ENCODE results near the gene KLK5. TPM values are rescaled to one million over a fixed set of nuclear protein-coding genes. Genes with fewer than 3 reads are reported as not detected.
"Not testable (repeated sequence)": the region's sequence is repeated elsewhere in the genome, so short reads cannot be mapped to it uniquely, and the experiment has no call there.

Gene KLK5
- total RNA-seq, 1 experiment from 2014 or later = not detected

DNA sequence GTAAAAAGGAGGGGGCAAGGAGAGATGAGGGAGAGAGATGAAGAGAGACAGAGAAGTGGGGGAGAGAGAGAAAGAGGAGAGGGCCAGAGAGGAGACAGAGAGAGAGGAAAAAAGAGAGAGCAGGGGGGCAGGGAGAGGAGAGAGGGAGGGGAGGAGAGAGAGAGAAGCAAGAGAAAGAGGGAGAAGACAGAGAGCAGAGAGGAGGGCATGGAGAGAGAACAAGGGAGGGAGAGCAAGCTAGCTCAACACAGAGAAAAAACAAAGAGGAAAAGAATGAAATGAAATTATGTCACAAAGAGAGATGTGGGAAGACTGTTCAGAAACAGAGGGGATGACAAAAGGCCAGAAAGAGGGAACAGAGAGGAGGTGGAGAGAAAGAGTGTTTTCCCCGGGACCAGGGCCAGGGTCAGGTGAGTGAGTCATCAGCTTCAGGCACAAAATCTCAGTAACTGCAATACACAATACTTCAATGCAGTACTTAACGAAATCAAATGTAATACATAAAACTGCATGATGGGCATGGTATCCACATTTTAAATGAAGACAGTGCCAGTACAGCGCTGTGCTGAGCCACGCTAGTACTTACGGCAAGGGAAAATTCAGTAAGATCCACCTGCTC, 26.0 kb upstream of the KLK5 start:
- DNase-seq = no peak
- Histone ChIP-seq H3K27me3 (no peaks in the 10 kb centered on the region), H3K36me3 (no peaks in the 10 kb centered on the region), H3K4me1 (no peaks in the 10 kb centered on the region), H3K27ac (no peak overlapping the region), H3K4me3 (no peak overlapping the region), H3K9me3 (replicated peaks) (no peaks in the 10 kb centered on the region)

- Histone ChIP-seq H3K27ac (no peak overlapping the region), H3K9me3 (replicated peaks) (no peaks in the 10 kb centered on the region), H3K36me3 (no peaks in the 10 kb centered on the region), H3K4me3 (no peak overlapping the region), H3K27me3 (no peaks in the 10 kb centered on the region), H3K4me1 (no peaks in the 10 kb centered on the region)
- DNase-seq = no peak
Observed at GRCh38 chr19:50977626-50978025, 24.8 kb upstream of the KLK5 start.

GRCh38 chr19:50975766-50976165, 22.9 kb upstream of the KLK5 start:
- no peak overlapping the region for H3K27ac ChIP-seq
- H3K9me3 ChIP-seq (replicated peaks) = no peaks in the 10 kb centered on the region
- no peaks in the 10 kb centered on the region for H3K36me3 ChIP-seq
- no peak overlapping the region for H3K4me3 ChIP-seq
- no peaks in the 10 kb centered on the region for H3K4me1 ChIP-seq
- no peak for DNase-seq
- H3K27me3 ChIP-seq = no peaks in the 10 kb centered on the region

GRCh38 chr19:50974702-50975556, 22.1 kb upstream of the KLK5 start:
- no peak for DNase-seq
- H3K4me3 ChIP-seq = no peak overlapping the region
- H3K27me3 ChIP-seq = no peaks in the 10 kb centered on the region; the same call in 1 of the 2 replicates
- H3K36me3 ChIP-seq = no peaks in the 10 kb centered on the region
- H3K27ac ChIP-seq = no peak overlapping the region
- H3K9me3 ChIP-seq (replicated peaks) = no peaks in the 10 kb centered on the region
- H3K4me1 ChIP-seq = no peaks in the 10 kb centered on the region

GRCh38 chr19:50972795-50973376, 20.0 kb upstream of the KLK5 start:
- H3K4me3 ChIP-seq = no peak overlapping the region
- no peak for DNase-seq
- no peaks in the 10 kb centered on the region for H3K4me1 ChIP-seq
- no peaks in the 10 kb centered on the region for H3K36me3 ChIP-seq
- peaks cover 7% of the 10 kb centered on the region for H3K27me3 ChIP-seq
- H3K9me3 ChIP-seq (replicated peaks) = no peaks in the 10 kb centered on the region
- H3K27ac ChIP-seq = no peak overlapping the region

- H3K4me3 ChIP-seq; H3K27me3 ChIP-seq; H3K36me3 ChIP-seq; H3K9me3 ChIP-seq (replicated peaks); DNase-seq; H3K4me1 ChIP-seq; H3K27ac ChIP-seq: not testable (repeated sequence)
Observed at GRCh38 chr19:50969810-50970209, 17.0 kb upstream of the KLK5 start.

DNA sequence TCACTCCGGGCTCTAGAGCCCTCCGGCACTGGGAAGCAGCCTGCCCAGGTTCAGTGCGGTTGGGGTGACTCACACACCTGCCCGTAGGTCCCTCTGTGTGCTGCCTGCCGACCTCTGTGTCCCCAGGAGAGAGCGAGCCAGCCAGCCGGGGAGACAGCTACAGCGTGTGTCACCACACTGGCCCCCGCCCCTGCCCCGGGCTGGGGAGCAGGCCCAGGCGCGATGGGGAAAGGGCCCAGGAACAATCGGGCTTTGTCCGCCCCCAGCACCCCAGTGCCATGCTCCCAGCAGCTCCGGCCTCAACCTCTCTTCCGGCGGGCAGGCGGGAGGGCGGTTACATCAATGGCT, 16.5 kb upstream of the KLK5 start, which contains the start of gene KLK6:
Gene KLK6, minus strand, starts transcription at position 179 of the 348 bp plus-strand sequence. CDS start 1,487 bp downstream, outside the sequence.
- no peaks in the 10 kb centered on the region for H3K36me3 ChIP-seq
- no peaks in the 10 kb centered on the region for H3K4me1 ChIP-seq
- DNase-seq = no peak
- H3K27me3 ChIP-seq = peaks cover 7% of the 10 kb centered on the region
- no peak within 1 kb of the TSS for H3K4me3 ChIP-seq
- H3K9me3 ChIP-seq (replicated peaks) = no peaks in the 10 kb centered on the region
- H3K27ac ChIP-seq = no peak within 1 kb of the TSS

DNA sequence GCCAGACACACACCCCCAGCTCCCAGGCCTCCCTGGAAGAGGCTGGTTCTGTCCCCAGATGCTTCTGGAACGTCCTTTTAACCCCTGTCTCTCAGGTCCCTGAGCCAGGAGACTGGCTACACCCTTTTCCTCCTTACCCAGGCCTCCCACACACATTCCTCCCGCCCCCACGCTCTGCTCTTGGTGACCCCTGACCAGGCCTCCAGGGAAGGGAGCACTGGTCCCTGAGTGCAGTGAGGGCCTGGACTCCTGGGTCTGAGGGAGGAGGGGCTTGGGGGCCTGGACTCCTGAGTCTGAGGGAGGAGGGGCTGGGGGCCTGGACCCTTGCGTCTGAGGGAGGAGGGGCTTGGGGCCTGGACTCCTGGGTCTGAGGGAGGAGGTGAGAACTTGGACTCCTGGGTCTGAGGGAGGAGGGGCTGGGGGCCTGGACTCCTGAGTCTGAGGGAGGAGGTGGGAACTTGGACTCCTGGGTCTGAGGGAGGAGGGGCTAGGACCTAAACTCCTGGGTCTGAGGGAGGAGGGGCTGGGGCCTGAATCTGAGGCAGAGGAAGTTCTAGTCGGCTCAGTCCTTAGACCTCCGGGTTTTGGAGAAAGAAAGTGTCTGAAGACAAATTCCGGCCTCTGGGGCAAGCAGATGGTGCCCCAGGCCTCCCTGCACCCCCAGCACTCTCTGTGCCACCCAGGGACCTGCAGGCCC, 16.0 kb upstream of the KLK5 start:
- no peak for DNase-seq
- Histone ChIP-seq H3K27ac (no peak overlapping the region), H3K27me3 (peaks cover 7% of the 10 kb centered on the region), H3K4me3 (no peak overlapping the region), H3K9me3 (replicated peaks) (no peaks in the 10 kb centered on the region), H3K36me3 (no peaks in the 10 kb centered on the region), H3K4me1 (no peaks in the 10 kb centered on the region)

DNA sequence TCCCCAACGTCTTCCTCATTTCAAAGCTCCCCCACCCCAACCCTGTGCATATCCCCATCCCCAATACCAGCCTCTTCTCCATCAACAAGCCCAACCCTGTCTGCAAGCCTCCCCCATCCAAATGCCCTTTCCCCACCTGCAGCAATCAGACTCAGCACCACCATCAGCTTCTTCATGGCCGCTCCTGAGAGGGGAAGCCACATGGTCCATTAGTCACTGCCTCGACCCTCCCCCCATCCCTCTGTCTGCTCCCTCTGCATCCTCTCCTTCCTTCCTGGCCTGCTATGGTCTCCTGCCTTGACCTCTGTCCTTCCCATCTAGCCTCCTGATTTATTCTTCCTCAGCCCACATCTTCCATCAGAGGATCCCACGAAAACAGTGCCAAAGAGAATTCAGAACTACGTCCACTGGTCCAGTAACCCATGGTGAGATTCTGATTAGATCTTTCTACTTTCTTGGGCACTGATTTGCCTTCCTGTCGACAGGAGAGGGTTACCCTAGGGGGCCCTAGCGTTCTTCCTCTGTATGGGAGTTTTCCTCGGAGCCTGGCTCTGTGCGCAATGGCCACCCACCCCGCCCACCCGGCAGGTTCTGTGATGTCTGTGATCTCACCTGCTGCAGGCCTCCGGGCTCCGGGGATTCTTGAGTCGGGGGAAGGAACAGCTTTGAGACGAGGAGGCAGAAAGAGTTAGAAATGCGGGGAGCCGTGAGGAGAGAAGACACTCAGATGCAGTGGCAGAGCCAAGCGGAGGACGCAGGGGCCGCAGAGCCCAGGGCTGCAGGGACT, 15.3 kb upstream of the KLK5 start:
- peaks cover 7% of the 10 kb centered on the region for H3K27me3 ChIP-seq
- H3K9me3 ChIP-seq (replicated peaks) = no peaks in the 10 kb centered on the region
- H3K27ac ChIP-seq = no peak overlapping the region
- H3K36me3 ChIP-seq = no peaks in the 10 kb centered on the region
- no peak for DNase-seq
- no peak overlapping the region for H3K4me3 ChIP-seq
- no peaks in the 10 kb centered on the region for H3K4me1 ChIP-seq

DNA sequence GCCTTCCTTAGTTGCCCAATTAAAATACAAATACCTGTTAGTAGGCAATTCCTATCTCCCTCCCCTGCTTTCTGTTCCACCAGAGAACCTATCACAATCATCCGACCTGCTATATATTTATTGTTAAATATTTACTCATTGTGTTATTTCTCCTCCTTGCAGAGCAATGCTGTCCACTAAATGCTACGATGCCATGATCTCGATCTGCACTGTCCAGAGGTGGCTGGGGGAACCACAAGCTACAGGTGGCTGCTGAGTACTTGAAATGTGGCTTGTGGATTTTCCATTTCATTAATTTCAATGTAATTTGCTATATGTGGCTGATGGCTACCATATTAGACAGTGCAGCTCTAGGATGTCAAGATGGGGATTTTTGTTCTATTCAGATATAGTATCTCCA, 11.4 kb upstream of the KLK5 start:
- Histone ChIP-seq H3K27ac (no peak overlapping the region), H3K9me3 (replicated peaks) (no peaks in the 10 kb centered on the region)
- no peak for DNase-seq

GRCh38 chr19:50963381-50963780, 10.5 kb upstream of the KLK5 start:
- H3K4me3 ChIP-seq = no peak overlapping the region
- no peak for DNase-seq
- H3K9me3 ChIP-seq (replicated peaks) = no peaks in the 10 kb centered on the region
- H3K36me3 ChIP-seq = no peaks in the 10 kb centered on the region
- no peak overlapping the region for H3K27ac ChIP-seq
- no peaks in the 10 kb centered on the region for H3K27me3 ChIP-seq
- no peaks in the 10 kb centered on the region for H3K4me1 ChIP-seq

More for the DNA sequence above, 11.4 kb upstream of the KLK5 start:
- Histone ChIP-seq H3K36me3 (no peaks in the 10 kb centered on the region), H3K4me3 (no peak overlapping the region), H3K4me1 (no peaks in the 10 kb centered on the region), H3K27me3 (peaks cover 2% of the 10 kb centered on the region)

GRCh38 chr19:50962245-50962644, 9.4 kb upstream of the KLK5 start:
- no peaks in the 10 kb centered on the region for H3K9me3 ChIP-seq (replicated peaks)
- no peaks in the 10 kb centered on the region for H3K36me3 ChIP-seq
- DNase-seq = no peak
- H3K27ac ChIP-seq = no peak overlapping the region
- no peaks in the 10 kb centered on the region for H3K27me3 ChIP-seq
- H3K4me1 ChIP-seq = no peaks in the 10 kb centered on the region
- H3K4me3 ChIP-seq = no peak overlapping the region

GRCh38 chr19:50959731-50960500, 7.1 kb upstream of the KLK5 start:
- H3K27ac ChIP-seq = no peak overlapping the region
- H3K9me3 ChIP-seq (replicated peaks) = no peaks in the 10 kb centered on the region
- H3K4me1 ChIP-seq = no peaks in the 10 kb centered on the region
- H3K36me3 ChIP-seq = no peaks in the 10 kb centered on the region
- no peak overlapping the region for H3K4me3 ChIP-seq
- H3K27me3 ChIP-seq = no peaks in the 10 kb centered on the region
- peak in 1 of 2 experiments; percentile 18 for DNase-seq

DNA sequence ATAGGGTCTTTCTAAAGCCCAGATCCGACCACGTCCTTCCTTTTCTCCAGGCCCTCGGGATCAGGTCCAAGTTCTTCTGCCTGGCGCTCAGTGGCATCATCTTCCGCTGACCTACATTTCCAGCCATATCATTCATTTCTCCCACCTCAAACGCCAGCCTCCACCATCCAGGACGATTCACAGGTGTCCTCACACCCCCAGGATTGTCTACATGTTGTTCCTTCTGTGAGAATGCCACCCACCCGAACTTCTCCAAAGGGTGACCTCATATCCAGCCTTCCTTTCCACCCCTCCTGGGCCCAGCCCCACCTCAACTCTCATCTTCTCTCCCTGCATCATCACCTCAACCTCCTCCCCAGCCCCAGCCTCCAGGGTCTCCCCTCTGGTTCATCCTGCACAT, 4.7 kb upstream of the KLK5 start:
- Histone ChIP-seq H3K9me3 (replicated peaks) (no peaks in the 10 kb centered on the region), H3K27ac (no peak overlapping the region), H3K27me3 (no peaks in the 10 kb centered on the region), H3K4me3 (no peak overlapping the region), H3K36me3 (no peaks in the 10 kb centered on the region), H3K4me1 (no peaks in the 10 kb centered on the region)
- DNase-seq = no peak

Measured in SJCRH30 (cell line).